ENCODE data around the gene CARD14. TPM values are rescaled to one million over a fixed set of nuclear protein-coding genes. Genes with fewer than 3 reads are reported as not detected.

Gene CARD14
- total RNA-seq, 1 experiment from 2014 or later: 0.24 TPM

DNA sequence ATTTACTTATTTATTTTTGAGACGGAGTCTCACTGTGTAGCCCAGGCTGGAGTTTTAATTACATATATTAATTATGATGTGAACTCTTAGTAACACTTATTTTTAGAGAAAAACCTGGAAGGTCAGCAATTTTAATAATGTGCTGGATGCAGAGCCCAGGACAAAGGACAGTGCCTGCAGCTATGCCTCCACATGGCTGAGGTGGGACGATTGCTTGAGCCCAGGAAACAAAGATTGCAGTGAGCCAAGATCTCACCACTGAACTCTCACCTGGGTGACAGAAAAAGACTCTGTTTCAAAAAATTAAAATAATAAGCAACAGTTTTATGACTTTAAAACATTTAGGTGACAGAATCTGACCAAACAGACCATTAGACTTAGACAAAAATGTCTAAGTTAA lies 11.0 kb upstream of the CARD14 start:
- no peak overlapping the region for H4K5ac ChIP-seq (ENCODE audit: insufficient read length, low read depth, low read length)

More for the DNA sequence above, 11.0 kb upstream of the CARD14 start:
- Histone ChIP-seq H3K14ac (ENCODE audit: insufficient read depth, low read length) (no peak overlapping the region), H3K4me1 (ENCODE audit: insufficient read depth, low read length) (peaks cover 5% of the 10 kb centered on the region; the same call in 1 of the 2 replicates), H4K8ac (replicated peaks; ENCODE audit: insufficient read length, low read depth, low read length) (no peak overlapping the region), H4K20me1 (ENCODE audit: control insufficient read depth, insufficient read depth, insufficient read length) (no peaks in the 10 kb centered on the region), H3K9ac (ENCODE audit: extremely low read depth, insufficient read length, low read length) (no peak overlapping the region), H3K27ac (ENCODE audit: insufficient read length, low read depth, low read length) (no peak overlapping the region), H2AFZ (ENCODE audit: low read length) (no peak overlapping the region), H3K4me2 (ENCODE audit: insufficient read depth, insufficient read length, low read length) (no peak overlapping the region), H3K79me1 (ENCODE audit: insufficient read depth, low read depth, low read length, poor library complexity, severe bottlenecking) (no peaks in the 10 kb centered on the region), H3K4ac (ENCODE audit: low read depth, low read length) (no peak overlapping the region), H2BK5ac (ENCODE audit: insufficient read length, low read length) (no peak overlapping the region), H2BK120ac (ENCODE audit: low read depth, low read length, poor library complexity, severe bottlenecking) (no peak overlapping the region), H3K9me3 (ENCODE audit: control insufficient read depth, low read depth, low read length) (peaks cover 4% of the 10 kb centered on the region), H3K79me2 (ENCODE audit: insufficient read depth, low read length) (no peaks in the 10 kb centered on the region), H2BK20ac (ENCODE audit: low read depth, low read length, poor library complexity, severe bottlenecking) (no peak overlapping the region), H3K23ac (ENCODE audit: insufficient read length, low read depth, low read length) (no peak overlapping the region), H3K56ac (ENCODE audit: insufficient read length, low read depth, low read length) (no peak overlapping the region), H3K27me3 (ENCODE audit: insufficient read depth, low read length) (no peaks in the 10 kb centered on the region; the same call in 1 of the 2 replicates), H3T11ph (ENCODE audit: low read length) (no peak overlapping the region), H3K23me2 (ENCODE audit: insufficient read length, low read depth, low read length, poor library complexity, severe bottlenecking) (no peaks in the 10 kb centered on the region), H3K18ac (ENCODE audit: insufficient read length, low read depth, low read length) (no peak overlapping the region), H2BK12ac (ENCODE audit: insufficient read length, low read depth, low read length) (no peak overlapping the region), H2BK15ac (ENCODE audit: low read depth, low read length) (no peak overlapping the region), H2AK5ac (ENCODE audit: insufficient read length, low read length) (no peak overlapping the region), H4K91ac (ENCODE audit: insufficient read length, low read depth, low read length) (no peak overlapping the region)
- H3K36me3 Mint-ChIP-seq (ENCODE audit: insufficient read depth in 1 of 3, low read depth in 3 of 3): peaks cover 15 to 29% (median 20%) of the 10 kb centered on the region in 3 experiments
- DNase-seq: no peak
- TF ChIP-seq, protein P1, sequence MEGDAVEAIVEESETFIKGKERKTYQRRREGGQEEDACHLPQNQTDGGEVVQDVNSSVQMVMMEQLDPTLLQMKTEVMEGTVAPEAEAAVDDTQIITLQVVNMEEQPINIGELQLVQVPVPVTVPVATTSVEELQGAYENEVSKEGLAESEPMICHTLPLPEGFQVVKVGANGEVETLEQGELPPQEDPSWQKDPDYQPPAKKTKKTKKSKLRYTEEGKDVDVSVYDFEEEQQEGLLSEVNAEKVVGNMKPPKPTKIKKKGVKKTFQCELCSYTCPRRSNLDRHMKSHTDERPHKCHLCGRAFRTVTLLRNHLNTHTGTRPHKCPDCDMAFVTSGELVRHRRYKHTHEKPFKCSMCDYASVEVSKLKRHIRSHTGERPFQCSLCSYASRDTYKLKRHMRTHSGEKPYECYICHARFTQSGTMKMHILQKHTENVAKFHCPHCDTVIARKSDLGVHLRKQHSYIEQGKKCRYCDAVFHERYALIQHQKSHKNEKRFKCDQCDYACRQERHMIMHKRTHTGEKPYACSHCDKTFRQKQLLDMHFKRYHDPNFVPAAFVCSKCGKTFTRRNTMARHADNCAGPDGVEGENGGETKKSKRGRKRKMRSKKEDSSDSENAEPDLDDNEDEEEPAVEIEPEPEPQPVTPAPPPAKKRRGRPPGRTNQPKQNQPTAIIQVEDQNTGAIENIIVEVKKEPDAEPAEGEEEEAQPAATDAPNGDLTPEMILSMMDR (conservative IDR thresholded peaks at IDR 0.05): no peak
- peaks cover 29 to 35% of the 10 kb centered on the region in 2 experiments for H3K9me3 Mint-ChIP-seq
- peaks cover 28 to 50% of the 10 kb centered on the region in 2 experiments for H3K4me1 Mint-ChIP-seq
- H3K27ac Mint-ChIP-seq: no peak overlapping the region
- no peak overlapping the region for H3K4me3 Mint-ChIP-seq
- H3K27me3 Mint-ChIP-seq (ENCODE audit: low read depth): peaks cover 15% of the 10 kb centered on the region
- no CpG with 5 or more reads among the region's 2 CpGs for WGBS (ENCODE audit: extremely low coverage, insufficient read length, low lambda C conversion rate)
